HCEC 1CT (cell line): ENCODE measurements around the gene ADAMTS18.

Experiments
- DNase-seq: peaks from one replicate; pipeline ENCODE4 v3.0.0-alpha.2; 2017

ADAMTS18 gene

DNA sequence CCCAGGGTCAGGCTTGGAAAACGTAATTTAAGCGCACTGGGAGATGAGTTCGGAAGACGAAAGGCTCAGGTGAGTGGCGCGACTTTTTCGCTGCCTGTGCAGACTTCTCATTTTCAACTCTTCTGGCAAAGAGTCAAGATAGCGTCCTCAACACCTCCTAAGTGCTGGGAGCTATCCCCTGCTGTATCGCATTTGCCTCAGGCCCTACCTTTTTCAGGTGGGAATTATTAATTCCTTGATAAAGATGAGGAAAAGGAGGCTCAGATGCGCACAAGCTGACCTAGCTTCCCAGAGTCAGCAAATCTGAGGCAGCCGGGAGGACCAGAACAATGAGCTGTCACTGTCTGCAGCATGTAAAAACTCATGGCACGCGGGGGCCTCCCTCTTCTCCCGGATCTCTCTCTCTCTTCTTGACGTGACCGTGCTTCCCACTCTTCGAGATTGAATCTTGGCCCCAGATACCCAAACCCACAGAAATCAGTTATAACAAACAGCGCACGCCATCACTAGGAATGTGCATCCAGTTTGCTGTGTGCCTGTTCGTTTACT is 512 bp upstream of the ADAMTS18 start:
- DNase-seq = no peak

DNA sequence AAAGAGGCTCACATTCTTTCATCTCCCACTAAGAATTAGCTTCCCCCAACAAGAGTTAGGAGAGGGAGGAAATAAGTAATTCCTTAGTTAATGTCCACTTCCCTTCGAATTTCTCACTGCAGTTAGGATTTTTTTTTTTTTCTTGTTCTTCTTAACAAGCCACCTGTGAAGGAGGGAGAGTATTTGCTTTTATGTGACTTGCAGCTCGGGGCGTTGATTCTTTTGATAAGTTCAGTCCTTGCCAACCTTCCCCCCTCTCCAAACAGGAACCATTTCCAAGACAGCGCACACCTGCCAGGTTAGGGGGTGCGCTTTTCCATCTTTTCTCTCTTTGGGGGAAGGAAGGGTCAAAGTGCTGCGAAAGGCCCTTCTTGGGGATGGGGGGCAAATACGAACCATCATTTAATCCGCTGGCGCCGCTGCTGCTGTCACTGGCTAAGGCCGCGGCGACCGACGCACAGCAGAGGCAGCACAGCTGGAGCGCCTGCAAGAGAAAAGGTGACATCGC is 758 bp downstream of the ADAMTS18 start:
- DNase-seq = no peak

DNA sequence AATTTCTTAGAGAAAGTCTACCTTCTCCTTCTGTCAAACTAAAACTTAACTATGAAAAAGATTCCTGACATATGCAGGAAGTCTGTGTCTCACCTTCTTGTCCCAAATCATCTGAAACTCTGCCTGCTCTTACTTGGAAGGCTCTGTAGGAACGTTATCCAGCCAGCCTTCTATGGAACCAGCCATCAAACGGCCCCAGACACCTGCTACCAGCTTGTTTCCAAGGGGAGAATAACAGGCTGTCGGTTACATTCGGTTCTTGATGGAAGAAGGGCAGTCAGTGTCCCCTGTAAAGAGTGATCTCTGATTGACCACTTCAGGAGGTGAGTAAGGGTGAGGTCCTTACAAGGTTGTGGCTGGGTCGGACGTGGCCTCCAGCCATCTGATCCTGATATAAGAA is 1.7 kb downstream of the ADAMTS18 start:
- DNase-seq = no peak

DNA sequence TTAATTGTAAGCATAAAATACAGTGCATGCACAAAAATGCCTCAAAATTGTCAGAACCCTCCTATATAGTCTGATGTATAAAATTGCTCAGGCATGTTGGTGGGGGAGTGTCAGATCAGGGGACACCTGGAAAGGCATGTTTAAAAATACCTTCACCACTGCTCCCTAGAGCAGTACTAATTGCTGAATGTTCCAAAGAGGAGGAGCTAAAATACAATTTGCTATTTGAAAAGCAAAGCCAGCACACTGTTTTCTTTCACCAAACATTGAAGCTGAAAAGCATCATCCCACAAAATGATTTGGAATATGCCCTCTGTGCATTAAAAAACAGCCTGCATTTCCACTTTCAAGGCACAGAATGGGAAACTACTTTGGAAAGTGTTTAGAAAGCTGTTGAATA is 2.6 kb downstream of the ADAMTS18 start:
- no peak for DNase-seq

DNA sequence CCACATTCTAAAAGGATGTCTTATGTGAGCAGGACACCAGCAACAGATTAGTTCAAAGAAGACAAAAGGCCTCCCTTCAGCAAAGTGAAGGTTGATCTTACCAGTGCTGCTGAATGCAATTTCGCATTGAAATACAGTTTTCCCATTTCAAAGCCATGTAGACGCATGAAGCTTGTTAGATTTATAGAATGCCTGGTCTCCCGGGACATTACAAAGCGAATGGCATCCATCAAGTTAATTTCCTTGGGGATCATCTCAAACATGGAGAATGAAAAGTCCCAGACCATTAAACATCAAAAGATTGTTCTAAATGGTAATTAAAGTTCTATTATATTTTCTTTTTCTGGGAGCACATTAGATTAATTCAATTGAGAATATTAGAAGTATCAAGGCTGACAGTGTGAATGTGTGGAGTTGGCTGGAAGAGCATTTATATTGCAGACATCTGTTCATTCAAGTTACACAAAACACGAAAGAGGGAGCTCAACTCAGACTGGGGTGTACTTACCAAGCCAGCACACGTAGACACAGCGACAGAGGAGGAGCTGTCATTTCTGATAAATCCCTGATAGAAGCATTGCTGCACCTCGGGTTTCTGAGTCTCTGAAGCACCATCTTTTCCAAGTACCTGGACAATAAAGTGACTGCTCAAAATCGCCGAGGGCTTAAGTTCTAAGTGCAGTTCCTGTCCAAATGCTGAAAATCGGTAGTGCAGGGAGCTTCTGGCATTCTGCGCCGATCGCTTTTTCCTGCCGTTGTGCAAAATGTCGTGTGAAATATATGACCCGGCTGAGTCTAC is 3.8 kb downstream of the ADAMTS18 start:
- DNase-seq = no peak

DNA sequence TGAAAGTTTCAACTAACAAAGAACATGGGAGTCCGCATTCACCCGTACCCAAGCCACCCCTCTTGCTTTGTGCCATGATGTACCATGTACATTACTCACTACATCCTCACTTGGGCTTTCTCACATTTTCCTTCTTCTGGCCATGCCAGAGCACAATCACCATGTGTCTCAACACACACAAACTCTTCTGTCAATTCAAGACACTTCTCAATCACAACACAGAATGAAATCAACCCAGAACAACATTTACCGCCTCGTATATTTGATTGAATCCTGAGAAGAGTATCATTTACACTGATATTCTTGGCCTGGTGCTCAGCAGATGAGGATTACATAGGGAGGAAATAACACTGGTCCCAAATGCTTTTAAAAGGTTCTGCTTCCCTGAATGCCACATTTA is 4.5 kb downstream of the ADAMTS18 start:
- DNase-seq = no peak

DNA sequence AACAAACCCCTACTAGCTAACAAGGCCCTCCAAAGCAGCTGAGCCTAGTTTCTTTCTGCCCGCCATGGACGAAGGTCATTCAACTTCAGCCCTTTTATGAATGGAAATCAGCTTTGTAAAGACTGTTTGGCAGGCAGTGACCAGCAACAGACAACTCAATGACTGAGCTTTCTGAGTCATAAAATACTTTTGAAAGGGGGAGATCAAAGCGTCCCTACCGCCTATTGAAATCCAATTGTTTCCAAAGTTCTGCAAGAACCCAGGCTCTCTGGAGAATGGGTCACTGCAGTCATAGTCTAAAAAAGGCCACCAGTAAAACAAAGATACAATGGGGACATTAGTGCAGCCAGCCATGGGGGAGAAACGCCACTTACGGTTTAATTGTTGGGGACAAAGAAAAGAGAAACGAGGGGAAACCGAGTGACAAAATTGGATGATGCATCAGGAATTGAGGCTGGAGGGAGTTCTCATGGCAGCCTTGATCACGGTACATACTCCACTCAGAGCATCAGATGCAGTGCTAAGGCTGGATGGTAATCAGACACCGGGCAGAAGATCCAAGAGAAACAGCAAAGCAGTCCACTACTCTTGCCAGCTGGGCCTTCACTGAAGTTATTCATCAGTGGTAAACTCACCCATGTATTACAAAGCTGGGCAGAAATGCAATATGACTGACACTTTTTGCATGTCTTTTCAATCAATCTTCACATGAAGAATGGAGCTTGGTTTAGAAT is 9.8 kb downstream of the ADAMTS18 start:
- no peak for DNase-seq

DNA sequence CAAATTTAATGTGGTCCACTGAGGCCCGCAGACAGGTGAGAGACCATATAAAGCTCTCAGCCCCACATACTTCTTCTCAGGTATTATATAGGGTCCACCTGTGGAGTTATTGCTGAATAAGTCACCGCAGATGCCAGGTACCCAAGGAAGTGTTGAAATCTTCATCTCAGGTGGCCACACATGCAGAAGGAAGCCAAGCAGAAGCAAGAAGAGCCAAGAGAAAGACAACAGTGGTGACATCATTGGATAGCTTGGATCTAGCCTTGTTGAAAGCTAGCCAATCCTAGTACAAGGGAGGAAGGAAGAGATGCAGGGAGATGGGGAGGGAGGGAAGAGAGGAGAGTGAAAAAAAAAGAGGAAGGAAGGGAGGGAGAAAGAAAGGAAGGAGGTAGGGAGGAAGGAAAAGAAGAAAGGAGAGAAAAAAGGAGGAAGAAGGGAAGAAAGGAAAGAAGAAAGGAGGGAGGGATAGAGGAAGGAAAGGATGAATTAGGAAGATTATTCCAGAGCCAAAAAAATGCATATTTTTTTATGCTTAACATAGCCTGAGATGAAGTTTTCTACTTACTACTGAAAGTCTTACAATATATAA is 12.5 kb downstream of the ADAMTS18 start:
- no peak for DNase-seq

DNA sequence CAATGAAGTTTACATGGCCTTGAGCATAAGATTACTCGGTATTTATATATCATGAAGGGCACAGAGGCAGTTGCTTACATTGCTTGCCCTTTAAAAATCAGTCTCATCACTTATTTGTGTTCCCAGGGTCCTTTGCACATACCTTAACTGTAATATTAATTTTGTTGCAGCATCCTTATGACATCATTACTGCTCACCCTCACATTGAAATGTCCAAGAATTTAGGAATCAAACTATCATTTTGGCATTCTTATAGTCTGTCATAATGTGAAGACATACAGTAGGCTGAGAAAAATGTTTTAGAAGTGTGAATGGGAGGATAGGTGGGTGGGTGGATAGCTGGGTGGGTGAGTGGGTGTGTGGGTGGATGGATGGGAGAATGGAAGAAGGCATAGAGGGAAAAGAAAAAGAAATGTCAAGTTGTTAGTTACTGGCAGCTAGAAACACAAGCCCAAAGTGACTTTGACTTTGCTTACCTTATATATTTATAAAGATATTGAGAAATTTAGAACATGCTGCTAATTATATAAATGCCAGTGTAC is 17.8 kb downstream of the ADAMTS18 start:
- no peak for DNase-seq

DNA sequence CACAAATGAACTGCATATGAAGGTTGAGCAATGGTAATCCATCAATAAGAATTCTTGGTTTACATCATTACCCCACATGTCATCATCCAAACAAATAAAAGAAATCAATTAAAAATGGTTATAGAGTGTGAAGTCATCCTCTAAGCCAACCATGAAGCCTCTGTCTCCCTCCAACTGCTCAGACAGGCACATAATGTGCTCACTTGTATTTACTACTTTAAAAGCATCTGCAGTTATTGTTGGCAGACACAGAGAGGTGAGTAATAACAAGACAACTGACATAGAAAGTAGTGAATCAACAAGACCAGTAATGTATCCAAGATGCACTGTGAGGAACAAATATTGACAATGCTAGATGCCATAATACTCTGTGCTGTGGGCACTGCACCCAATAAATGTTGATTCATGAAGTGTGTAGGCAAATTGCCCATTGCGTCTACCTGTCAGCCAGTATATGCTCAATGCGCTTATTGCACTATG is 20.0 kb downstream of the ADAMTS18 start:
- DNase-seq = peak; percentile 1

DNA sequence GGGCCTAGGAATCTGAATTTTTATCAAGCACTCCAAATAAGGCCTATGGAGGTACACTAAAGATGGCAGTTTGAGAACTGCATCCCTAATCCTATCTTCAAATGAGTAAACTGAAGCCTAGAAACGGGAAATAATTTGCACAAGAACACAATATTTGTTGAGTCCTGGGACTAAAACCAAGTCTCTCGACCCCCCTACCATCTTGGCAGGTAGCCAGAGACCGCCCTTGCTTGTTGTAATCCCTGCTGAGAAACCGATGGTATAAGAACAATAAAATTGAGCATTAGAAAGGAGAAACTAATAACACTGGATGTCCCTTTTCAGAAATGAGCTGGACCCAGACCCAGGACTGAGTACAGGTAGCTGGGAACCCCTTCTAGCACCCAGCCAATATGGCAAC is 24.4 kb downstream of the ADAMTS18 start:
- no peak for DNase-seq

DNA sequence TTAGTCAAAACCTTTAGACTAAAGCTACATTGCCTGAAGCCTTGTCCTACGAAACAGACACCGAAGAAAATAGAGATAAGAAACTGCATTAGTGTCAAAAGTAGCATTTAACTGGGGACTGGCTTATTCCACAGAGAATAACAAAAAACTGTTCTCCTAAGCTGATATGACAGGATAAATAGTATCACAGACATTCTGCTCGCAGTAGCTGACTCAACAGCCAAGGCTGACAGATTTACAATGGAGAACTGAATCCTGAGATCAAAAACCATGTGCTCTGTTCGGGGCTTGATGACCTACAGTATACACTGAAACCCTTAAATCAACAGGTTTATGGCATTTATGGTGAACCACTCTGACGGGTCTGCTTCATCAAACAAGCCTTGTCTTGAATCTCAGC is 25.5 kb downstream of the ADAMTS18 start:
- DNase-seq = no peak

DNA sequence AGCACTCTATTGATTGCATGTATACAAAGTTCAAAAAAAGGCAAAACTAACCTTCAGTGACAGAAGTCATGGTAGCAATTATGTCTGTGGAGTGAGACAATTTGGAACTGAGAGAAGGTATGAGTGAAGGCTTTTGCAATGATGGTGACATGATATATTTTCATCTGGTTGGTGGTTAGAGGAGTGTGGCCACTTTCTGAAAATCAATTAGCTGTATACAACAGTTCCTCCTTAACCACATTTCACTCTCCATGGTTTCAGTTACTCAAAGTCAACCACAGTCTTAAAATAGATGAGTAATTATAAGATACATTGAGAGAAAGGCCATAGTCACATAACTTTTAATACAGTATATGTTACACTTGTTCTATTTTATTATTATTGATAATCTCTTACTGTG is 26.2 kb downstream of the ADAMTS18 start:
- DNase-seq = no peak

DNA sequence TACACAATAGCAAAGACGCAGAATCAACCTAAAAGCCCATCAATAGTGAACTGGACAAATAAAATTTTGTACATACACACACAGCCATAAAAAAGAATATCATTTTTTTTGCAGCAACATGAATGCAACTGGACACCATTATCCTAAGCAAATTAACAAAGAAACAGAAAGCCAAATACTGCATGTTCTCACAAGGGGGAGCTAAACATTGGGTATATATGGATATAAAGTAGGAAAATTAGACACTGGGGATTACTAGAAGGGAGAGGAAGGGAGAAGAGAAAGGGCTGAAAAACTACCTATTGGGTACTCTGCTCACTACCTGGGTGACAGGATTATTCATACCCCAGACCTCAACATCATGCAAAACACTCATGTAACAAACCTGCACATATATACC is 28.2 kb downstream of the ADAMTS18 start:
- peak; percentile 3 for DNase-seq

DNA sequence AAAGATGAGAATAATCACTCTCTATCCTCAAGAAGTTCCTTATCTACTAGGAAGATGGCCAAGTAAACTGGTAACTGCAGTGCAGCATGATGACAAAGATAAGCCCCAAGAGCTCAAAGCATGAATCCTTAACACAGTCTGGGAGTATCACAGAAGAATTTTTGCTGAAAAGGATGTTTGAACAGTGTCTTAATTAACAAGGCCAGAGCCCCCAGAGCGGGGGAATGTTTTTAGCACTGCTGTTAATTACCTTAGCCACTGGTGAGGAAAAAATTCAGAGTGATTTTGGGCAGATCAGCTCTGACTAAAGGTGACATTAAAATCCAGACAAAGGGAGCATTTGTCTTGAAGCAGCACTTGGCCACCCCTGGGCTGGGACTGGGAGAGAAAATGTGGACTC is 30.1 kb downstream of the ADAMTS18 start:
- DNase-seq = no peak

DNA sequence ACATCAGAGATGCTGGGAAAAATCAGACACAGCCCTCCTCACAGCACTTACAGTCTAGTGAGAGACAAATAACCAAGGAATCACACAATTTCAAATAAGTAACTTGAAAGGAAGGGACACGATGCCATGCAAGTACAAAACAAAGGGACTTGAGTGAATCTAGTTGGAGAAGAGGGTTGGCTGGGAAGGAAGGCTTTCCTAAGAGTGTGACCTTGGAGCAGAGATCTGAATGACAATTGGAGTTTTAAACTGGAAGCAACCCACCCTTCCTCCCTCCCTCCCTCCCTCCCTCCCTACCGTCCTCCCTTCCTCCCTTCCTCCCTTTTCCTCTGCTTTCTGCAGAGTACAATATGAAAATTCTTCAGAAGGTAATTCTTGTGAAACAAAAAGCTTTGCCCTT is 31.1 kb downstream of the ADAMTS18 start:
- no peak for DNase-seq

DNA sequence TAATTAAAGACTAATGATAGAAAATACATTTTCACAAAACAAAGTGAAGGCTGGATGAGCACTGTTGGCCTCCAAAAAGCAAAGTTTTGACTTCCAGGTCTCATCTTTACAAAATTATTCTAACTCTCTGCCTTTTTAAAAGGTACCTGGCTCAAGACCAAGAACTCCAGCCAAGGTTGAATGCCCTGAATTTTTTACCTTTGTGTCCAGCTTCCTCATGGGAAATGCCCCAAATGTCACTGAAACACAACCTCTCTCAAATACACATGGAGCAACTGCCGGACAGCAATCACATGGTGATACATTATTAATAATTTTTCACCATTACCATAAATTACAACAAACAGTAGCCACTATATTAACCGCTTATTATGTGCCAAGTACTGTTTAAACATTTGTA is 32.2 kb downstream of the ADAMTS18 start:
- no peak for DNase-seq

DNA sequence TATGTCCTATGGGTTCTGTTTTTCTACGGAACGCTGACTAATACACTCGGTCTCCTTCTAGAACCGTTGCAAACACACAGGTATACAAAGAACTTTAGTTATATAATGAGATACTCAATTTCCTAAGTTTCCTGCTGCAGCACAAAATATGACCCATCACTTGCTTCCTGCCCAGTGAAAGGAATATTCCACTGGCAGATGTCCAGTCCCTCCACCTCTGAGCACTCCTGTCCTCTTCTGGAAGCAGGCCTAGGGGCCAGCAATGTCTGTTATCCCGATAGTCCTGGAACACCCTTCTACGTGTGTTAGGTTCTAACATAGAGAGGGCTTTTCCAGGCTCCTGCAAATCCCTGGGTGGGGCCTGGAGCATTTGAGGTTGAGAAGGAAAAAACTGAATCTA is 32.7 kb downstream of the ADAMTS18 start:
- DNase-seq = no peak

DNA sequence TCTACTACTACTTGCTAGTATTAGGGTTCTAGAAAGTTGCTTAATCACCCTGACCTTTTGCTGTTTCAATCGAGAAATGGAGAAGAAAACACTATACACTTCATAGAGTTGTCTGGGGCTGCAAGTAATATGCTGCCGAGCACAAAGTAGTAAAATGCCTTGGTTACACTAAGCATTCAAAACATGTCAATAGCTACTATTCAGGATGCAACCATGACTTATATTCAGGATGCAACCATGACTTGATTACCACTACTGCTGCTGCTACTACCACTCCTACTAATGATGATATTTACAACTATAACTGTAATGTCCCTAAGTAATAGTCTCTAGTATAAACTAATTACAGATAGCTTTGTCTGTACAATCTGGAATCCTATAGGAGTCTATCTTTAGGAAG is 35.3 kb downstream of the ADAMTS18 start:
- DNase-seq = no peak

DNA sequence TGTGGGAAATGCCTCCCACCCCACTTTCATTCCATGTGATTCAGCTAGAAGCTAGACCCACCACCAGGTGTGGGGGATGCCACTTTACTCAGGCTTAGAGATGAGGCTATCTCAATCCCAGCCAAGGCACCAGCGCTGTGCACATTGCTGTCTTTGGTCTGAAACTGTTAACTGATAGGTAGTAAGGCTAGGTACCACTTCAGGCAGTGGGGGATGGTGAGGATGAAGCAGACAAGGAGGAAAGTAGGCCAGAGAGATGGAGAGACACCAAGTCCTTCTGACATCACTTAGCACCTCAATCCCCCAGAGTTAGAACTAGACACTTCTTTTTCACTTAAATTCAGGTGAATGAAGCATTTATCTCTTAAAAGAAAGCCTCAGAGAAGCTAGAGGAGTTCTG is 35.8 kb downstream of the ADAMTS18 start:
- no peak for DNase-seq

DNA sequence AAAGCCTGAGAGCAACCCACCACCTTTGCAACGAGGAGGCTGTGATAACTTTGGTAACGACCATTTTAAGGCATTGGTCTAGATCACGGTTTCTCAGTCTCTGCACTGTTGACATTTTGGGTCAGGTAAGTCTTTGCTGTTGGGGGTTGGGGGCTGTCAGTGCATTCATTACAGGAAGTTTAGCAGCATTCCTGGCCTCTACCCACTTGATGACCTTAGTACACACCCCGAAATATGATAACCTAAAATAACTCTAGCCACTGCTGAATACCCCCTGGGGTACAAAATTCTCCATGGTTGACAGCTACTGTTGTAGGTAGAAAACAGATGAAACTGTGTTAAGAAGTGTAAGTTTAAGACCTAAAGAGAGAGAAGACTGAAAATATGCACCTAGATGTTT is 36.3 kb downstream of the ADAMTS18 start:
- DNase-seq = no peak

DNA sequence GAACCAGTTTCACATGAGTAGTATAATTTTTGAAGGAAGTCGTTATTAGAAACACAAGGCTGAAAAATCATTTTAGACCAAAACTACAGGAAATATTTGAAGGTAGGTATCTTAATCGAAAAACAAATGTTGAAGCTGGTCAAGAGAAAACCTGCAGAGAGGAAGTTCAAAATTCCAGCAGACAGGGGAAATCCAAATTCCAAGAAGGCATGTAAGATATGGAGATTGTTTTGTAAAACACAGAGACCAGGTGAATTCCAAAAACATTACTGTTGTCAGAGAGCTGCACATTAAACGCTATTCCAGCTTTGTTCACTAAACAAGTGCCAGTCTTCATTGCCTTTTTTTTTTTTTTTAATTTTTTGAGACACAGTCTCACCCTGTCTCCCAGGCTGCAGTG is 38.4 kb downstream of the ADAMTS18 start:
- no peak for DNase-seq

DNA sequence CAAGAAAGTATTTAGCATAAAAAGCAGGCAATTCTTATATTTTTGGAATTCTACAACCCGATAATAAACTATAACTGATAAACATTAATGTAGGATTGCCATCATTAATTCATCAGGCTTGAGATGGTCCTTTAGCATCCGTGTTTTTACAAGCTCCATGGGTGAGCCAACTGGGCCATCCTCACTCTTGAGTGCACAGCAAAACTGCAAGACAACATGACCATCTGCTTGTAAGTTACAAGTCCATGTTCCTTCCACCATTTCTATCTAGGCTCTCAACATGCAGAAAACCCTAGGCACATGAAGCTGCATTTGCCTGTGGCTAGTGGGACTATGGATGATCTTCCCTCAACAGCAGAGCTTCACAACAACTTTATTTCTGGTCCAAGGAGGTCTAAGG is 40.1 kb downstream of the ADAMTS18 start:
- DNase-seq = no peak
